Measurements from ENCODE around the gene STN1. TPM values are rescaled to one million over a fixed set of nuclear protein-coding genes. Genes with fewer than 3 reads are reported as not detected.

Gene STN1
- total RNA-seq, 3 donors from 2014 or later: 23.8 to 31.2 (median 25.2) TPM

DNA sequence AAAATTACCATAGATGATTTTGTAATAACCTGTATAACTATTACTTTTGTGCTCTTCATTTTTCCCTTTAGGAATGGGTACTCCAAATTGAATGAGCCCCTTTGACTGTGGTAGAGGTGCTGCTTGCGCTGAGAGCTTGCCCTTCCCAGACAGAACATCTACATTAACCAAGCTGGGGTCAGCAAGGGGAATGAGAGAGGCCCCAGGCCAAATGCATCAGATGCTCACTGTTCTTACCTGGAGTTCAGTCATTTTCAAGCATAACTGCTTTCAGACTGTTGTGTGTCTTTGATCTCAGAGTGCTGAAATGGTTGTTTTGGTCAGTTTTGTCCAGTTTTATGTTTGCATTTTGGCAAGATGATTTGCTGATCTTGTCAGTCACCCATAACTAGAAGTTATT lies 7.6 kb upstream of the STN1 start:
- intact Hi-C loops (cut with DNase I; ENCODE audit: low total_unique reads): no loop called here
- no peak overlapping the region for H3K4me3 ChIP-seq
- no peaks in the 10 kb centered on the region for H3K9me3 ChIP-seq
- H3K36me3 ChIP-seq: no peaks in the 10 kb centered on the region
- H3K27ac ChIP-seq: no peak overlapping the region
- DNase-seq (ENCODE audit: low spot score in 2 of 2): no peak
- H3K27me3 ChIP-seq: no peaks in the 10 kb centered on the region
- H3K4me1 ChIP-seq: no peaks in the 10 kb centered on the region
- TF ChIP-seq POLR2AphosphoS5 (IDR thresholded peaks at IDR 0.05) (no peak), POLR2A (IDR thresholded peaks at IDR 0.05) (no peak)
- TF ChIP-seq, protein P1, sequence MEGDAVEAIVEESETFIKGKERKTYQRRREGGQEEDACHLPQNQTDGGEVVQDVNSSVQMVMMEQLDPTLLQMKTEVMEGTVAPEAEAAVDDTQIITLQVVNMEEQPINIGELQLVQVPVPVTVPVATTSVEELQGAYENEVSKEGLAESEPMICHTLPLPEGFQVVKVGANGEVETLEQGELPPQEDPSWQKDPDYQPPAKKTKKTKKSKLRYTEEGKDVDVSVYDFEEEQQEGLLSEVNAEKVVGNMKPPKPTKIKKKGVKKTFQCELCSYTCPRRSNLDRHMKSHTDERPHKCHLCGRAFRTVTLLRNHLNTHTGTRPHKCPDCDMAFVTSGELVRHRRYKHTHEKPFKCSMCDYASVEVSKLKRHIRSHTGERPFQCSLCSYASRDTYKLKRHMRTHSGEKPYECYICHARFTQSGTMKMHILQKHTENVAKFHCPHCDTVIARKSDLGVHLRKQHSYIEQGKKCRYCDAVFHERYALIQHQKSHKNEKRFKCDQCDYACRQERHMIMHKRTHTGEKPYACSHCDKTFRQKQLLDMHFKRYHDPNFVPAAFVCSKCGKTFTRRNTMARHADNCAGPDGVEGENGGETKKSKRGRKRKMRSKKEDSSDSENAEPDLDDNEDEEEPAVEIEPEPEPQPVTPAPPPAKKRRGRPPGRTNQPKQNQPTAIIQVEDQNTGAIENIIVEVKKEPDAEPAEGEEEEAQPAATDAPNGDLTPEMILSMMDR (IDR thresholded peaks at IDR 0.05): no peak

DNA sequence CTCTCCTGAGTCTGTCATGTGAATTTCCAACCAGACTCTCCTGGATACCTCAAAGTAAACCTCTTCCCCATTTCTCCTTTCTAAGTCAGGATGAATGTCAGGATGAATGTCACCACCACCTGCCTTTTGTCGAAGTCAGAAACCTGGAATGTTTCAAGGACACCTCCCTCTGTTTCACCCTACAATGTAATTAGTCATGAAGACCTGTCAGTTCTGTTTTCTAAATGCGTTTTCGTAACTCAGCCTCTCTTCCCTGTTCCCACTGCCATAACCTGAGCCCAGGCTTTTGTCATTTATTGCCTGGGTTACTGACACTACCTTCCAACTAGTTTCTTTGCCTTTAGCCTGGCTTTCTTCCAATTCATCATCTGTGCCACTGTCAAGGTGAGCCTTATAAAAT lies 5.5 kb upstream of the STN1 start:
- no peak for TF ChIP-seq POLR2A (IDR thresholded peaks at IDR 0.05)
- no peak for DNase-seq (ENCODE audit: low spot score in 2 of 2)
- H3K4me3 ChIP-seq: no peak overlapping the region
- intact Hi-C loops (cut with DNase I; ENCODE audit: low total_unique reads): no loop called here
- H3K9me3 ChIP-seq: no peaks in the 10 kb centered on the region
- no peak overlapping the region for H3K27ac ChIP-seq
- no peaks in the 10 kb centered on the region for H3K36me3 ChIP-seq
- H3K27me3 ChIP-seq: no peaks in the 10 kb centered on the region
- H3K4me1 ChIP-seq: no peaks in the 10 kb centered on the region

DNA sequence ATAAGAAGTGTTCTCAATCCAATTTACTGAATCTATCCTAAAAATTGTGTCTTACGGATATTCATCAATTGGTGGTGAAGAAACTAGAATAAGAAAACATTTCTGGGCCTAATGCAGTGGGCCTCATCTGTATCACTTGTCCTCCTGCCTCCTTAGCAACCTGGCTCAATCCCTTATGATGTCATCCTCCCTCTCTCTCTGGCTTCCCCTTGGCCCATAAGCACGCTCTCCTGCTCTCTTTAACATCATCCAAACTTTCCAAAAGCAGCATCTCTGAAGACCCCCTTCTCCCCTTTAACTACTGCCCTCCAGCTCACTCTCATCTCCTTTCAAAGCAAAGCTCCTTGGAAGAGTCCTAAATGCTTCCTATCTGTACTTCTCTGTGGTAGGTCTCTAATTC lies 4.7 kb upstream of the STN1 start:
- Histone ChIP-seq H3K4me1 (no peaks in the 10 kb centered on the region), H3K9me3 (no peaks in the 10 kb centered on the region), H3K27me3 (no peaks in the 10 kb centered on the region), H3K36me3 (no peaks in the 10 kb centered on the region), H3K4me3 (no peak overlapping the region), H3K27ac (no peak overlapping the region)
- no peak for DNase-seq (ENCODE audit: low spot score in 2 of 2)
- TF ChIP-seq, protein P1 (IDR thresholded peaks at IDR 0.05): no peak
- TF ChIP-seq POLR2A (IDR thresholded peaks at IDR 0.05) (no peak), POLR2AphosphoS5 (IDR thresholded peaks at IDR 0.05) (no peak)
- intact Hi-C loops (cut with DNase I; ENCODE audit: low total_unique reads): no loop called here

DNA sequence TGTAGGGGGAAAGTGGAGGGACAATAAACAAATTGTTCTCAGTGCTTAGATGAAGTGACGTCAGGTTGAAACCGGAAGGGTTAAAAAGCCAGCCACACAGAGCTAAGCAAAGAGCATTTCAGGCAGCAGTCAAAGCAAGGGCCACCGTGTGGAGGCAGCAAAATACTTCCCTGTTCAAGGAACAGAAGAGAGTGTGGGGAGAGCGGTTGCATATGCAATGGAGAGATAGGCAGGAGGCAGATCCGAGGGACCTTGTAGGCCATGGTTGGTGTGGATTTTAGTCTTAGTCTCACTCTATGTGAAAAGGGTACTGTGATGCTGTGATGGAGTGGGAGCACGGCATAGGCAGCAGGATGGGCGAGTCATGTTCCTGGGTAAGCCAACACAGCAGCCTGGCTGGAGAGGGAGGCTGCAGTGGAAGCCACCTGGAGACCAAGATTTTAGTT lies 3.8 kb upstream of the STN1 start:
- no peaks in the 10 kb centered on the region for H3K27me3 ChIP-seq
- no peak overlapping the region for H3K4me3 ChIP-seq
- no peaks in the 10 kb centered on the region for H3K36me3 ChIP-seq
- no peak for DNase-seq (ENCODE audit: low spot score in 2 of 2)
- no peaks in the 10 kb centered on the region for H3K9me3 ChIP-seq
- H3K4me1 ChIP-seq: no peaks in the 10 kb centered on the region
- intact Hi-C loops (cut with DNase I; ENCODE audit: low total_unique reads): no loop called here
- no peak overlapping the region for H3K27ac ChIP-seq
- TF ChIP-seq POLR2AphosphoS5 (IDR thresholded peaks at IDR 0.05): no peak
- TF ChIP-seq, protein P1 (IDR thresholded peaks at IDR 0.05): no peak

DNA sequence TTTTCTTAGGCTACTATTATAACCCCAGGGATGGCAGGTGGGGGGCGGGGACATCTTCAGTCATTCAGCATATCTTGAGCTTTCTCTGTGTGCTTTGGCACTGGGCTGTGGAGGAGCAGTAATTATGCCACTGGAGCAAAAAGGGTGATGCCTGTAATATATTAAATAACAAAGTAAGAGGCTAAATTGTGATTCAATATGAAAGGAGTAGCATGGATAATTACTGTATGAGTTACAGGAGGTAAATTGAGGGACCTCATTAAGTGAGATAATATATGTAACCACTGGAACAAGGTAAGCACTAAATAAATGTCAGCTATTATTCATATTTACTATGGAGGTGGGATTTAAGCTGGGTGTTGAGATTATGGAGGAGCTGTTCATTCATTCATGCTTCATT lies 3.3 kb upstream of the STN1 start:
- H3K27ac ChIP-seq: no peak overlapping the region
- H3K36me3 ChIP-seq: no peaks in the 10 kb centered on the region
- TF ChIP-seq, protein P1 (IDR thresholded peaks at IDR 0.05): no peak
- TF ChIP-seq POLR2A (IDR thresholded peaks at IDR 0.05): no peak
- no peak for TF ChIP-seq POLR2AphosphoS5 (IDR thresholded peaks at IDR 0.05)
- intact Hi-C loops (cut with DNase I; ENCODE audit: low total_unique reads): no loop called here
- DNase-seq (ENCODE audit: low spot score in 2 of 2): no peak
- H3K4me1 ChIP-seq: no peaks in the 10 kb centered on the region
- no peak overlapping the region for H3K4me3 ChIP-seq
- no peaks in the 10 kb centered on the region for H3K27me3 ChIP-seq
- no peaks in the 10 kb centered on the region for H3K9me3 ChIP-seq

DNA sequence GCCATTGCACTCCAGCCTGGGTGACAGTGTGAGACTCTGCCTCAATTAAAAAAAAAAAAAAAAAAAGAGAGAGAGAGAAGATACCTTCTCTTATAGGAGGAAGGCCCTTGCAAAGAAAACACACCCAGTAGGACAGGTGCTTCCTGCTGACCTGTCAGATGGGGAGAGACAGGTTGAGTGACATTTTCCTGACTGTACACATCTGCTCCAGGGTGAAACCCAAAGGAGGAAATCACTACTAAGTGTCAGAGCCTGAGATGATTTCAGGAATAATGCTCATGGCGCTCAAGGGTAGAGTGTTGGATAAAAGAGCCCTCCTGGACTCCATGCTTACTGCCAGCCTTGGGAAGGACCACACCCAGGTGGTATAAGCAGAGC lies 1.7 kb upstream of the STN1 start:
- Histone ChIP-seq H3K36me3 (no peaks in the 10 kb centered on the region), H3K9me3 (no peaks in the 10 kb centered on the region), H3K27me3 (no peaks in the 10 kb centered on the region), H3K27ac (no peak overlapping the region), H3K4me3 (no peak overlapping the region), H3K4me1 (no peaks in the 10 kb centered on the region)
- DNase-seq (ENCODE audit: low spot score in 2 of 2): no peak
- TF ChIP-seq POLR2AphosphoS5 (IDR thresholded peaks at IDR 0.05): no peak
- TF ChIP-seq, protein P1 (IDR thresholded peaks at IDR 0.05): no peak
- TF ChIP-seq POLR2A (IDR thresholded peaks at IDR 0.05): no peak
- intact Hi-C loops (cut with DNase I; ENCODE audit: low total_unique reads): no loop called here
